ENCODE results near the gene TCAIM.

TCAIM gene

DNA sequence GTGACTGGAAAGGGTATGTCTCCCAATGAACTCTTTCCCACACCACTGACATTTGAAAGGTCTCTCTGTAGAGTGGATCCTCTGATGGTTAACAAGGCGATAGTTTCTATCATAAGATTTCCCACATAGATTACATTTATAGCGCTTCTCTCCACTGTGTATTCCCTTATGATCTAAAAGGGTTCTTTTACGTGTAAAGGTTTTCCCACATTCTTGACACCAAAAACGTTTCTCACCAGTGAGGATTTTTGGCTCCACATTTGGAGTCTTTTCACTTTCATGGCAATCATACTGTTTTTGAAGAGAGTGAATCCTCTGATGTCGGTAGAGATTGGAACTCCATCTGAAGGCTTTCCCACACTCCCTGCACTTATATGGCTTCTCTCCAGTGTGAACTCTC is 108.4 kb downstream of the TCAIM start:
- DNase-seq: no peak

DNA sequence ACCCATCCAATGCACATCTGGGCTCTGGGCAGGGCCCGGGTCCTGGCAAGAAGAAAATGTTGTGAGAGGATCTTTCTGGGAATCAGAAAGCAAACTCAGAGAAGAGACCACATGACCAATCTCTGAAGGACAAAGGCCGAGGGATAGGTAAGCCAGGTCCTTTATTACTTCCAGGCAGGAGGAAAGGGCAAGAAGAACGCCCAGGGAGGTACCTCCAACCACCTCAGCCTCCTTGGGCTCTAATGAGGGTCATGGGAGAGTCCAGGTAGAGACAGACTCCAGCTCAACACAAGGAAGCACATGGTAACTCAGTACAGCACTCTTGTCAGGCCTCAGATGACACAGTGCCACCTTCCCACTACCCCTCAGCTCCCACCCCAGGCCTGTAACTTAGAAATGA is 112.9 kb downstream of the TCAIM start:
- DNase-seq: no peak

DNA sequence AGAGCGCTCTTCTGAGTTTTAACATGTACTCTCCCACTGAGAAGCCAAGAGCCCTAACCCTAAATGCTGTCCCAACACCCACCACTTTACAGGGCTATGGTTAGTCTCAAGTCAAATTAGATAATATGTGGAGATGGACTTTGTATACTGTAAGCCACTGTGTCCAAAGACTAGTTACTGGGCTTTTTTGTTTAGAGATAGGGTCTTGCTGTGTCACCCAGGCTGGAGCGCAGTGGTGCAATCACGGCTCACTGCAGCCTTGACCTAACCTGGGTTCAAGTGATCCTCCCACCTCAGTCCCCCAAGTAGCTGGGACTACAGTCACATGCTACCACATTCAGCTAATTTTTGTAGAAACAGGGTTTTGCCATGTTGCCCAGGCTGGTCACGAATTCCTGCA is 115.7 kb downstream of the TCAIM start:
- DNase-seq: no peak

DNA sequence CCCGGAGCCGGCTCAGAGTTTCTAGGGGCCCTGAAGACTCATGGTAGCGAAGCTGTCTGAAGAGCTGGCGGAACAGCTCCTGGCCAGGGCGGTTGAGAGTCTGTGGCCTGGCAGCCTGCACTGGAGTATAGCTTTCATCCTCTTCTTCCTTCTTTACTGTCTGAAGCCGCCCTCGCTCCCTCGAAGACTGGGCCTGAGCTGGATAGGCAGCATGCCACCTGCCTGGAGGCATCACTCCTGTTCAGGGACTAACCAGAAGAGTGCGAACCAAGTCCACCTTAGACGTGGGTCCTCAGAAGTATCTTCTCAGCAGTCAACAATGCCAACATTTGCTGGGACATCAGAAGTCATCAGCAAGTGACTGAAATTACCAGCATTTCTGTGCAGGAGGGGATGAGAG is 116.8 kb downstream of the TCAIM start:
- DNase-seq: no peak
